ENCODE data around the gene RRP8. TPM values are rescaled to one million over a fixed set of nuclear protein-coding genes. Genes with fewer than 3 reads are reported as not detected.

The RRP8 gene
- total RNA-seq, 2 donors from 2014 or later: 17.5 to 25.7 TPM

DNA sequence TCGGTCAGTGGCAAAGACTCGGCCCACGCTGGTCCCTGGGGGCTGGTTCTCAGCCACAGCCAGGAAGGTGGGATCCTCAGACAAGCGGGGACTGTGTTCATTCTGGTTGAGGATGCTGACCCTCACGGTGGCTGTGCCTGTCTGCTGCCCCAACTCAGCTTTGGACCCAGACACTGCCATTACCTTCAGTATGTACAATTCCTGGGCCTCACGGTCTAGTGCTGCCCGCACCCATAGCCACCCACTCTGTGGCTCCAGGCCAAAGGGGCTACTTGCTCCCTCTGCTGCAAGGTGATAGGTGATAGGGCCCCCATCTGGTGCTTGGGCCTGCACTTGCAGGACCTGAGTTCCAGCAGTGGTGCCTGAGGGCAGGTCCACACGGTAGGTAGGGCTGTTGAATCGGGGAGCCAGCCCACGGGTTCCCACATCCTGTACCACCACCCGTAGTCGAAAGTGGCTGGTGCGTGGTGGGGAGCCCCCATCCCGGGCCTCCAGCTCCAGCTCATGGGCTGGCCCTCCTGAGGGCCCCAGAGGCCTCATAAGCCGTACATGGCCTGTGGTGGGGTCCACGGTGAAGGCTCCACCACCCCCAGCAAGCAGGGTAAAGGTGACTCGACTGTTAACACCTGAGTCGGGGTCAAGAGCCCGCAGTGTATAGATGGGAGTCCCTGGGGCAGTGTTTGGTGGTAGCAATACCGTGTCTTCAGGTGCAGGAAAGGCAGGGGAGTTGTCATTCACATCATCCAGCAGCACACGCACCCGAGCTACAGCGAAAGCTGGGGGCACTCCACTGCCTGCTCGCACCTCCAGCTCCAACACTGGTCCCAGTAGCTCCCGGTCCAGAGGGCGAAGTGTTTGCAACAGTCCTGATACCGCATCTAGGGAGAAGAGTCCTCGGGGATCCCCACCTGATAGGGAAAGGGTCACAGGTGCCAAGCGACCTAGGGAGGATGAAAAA is 29.0 kb upstream of the RRP8 start:
- TF ChIP-seq, protein P1, sequence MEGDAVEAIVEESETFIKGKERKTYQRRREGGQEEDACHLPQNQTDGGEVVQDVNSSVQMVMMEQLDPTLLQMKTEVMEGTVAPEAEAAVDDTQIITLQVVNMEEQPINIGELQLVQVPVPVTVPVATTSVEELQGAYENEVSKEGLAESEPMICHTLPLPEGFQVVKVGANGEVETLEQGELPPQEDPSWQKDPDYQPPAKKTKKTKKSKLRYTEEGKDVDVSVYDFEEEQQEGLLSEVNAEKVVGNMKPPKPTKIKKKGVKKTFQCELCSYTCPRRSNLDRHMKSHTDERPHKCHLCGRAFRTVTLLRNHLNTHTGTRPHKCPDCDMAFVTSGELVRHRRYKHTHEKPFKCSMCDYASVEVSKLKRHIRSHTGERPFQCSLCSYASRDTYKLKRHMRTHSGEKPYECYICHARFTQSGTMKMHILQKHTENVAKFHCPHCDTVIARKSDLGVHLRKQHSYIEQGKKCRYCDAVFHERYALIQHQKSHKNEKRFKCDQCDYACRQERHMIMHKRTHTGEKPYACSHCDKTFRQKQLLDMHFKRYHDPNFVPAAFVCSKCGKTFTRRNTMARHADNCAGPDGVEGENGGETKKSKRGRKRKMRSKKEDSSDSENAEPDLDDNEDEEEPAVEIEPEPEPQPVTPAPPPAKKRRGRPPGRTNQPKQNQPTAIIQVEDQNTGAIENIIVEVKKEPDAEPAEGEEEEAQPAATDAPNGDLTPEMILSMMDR (IDR thresholded peaks at IDR 0.05): no peak
- H3K27me3 ChIP-seq: no peaks in the 10 kb centered on the region
- H3K9me3 ChIP-seq: no peaks in the 10 kb centered on the region
- H3K9ac ChIP-seq (ENCODE audit: low read depth in 2 of 2, low read length in 2 of 2): no peak overlapping the region
- peaks cover 5% of the 10 kb centered on the region for H3K4me1 ChIP-seq
- intact Hi-C loops (cut with DNase I): no loop called here
- H3K27ac ChIP-seq: no peak overlapping the region
- H3K4me3 ChIP-seq: no peak overlapping the region
- no peaks in the 10 kb centered on the region for H3K36me3 ChIP-seq
- no peak for DNase-seq

DNA sequence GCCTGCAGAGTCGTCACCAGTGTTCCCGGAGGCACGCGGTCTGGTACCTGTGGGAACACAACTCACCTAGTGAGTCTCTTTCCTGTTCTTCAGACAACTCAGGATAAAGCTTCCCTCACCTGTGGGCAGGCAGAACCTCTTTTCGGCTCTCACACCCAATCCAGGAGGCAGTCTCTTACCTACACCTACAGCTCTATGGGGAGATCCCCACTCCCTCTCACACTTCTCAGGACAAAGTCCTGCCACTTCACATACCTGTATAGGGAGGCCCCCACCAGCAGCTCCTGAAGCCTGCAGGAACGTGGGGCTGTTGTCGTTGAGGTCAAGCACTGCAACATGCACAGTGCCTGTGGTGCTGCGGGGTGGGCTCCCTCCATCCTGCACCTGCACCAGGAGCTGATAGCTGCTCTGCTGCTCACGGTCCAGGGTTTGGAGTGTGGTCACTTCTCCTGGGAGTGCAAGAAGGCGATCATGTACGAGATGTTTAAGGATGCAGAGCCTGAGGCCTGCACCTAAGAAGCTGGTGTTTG is 28.0 kb upstream of the RRP8 start:
- Histone ChIP-seq H3K9ac (ENCODE audit: low read depth in 2 of 2, low read length in 2 of 2) (no peak overlapping the region), H3K27me3 (no peaks in the 10 kb centered on the region), H3K4me3 (no peak overlapping the region), H3K27ac (no peak overlapping the region), H3K9me3 (no peaks in the 10 kb centered on the region), H3K36me3 (no peaks in the 10 kb centered on the region), H3K4me1 (peaks cover 5% of the 10 kb centered on the region)
- no peak for DNase-seq
- TF ChIP-seq, protein P1 (IDR thresholded peaks at IDR 0.05): no peak
- intact Hi-C loops (cut with DNase I): no loop called here

DNA sequence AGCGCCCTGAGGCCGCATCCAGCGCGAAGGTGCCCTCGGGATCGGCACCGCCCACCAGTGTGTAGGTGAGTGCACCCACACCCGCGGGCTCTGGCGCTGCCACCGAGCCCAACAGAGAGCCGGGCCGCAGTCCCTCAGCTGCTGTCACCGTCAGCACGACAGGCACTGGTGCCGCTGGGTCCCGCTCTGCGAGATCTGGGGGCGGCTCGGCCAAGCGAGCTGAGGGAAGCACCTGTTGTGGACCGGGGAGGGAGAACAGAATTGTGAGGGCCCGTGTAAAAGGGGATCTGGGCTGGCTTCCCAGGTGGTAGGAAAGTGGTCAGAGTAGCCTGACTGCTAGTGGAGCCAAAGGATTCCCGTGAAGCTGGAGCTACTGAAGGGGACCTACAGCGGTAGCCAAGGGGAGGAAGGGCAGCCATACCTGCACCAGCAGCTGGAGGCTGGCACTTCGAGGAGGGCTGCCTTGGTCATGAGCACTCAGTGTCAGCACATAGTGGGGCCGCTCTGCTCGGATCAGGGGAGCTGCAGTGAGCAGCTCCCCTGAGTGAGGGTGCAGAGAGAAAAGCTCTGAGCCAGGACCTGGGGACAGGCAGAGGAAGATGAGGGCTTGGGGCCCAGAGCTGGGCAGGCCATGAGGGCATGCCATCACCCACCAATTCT is 27.3 kb upstream of the RRP8 start:
- no peaks in the 10 kb centered on the region for H3K36me3 ChIP-seq
- intact Hi-C loops (cut with DNase I): no loop called here
- no peaks in the 10 kb centered on the region for H3K27me3 ChIP-seq
- H3K9ac ChIP-seq (ENCODE audit: low read depth in 2 of 2, low read length in 2 of 2): no peak overlapping the region
- DNase-seq: no peak
- H3K9me3 ChIP-seq: no peaks in the 10 kb centered on the region
- TF ChIP-seq, protein P1 (IDR thresholded peaks at IDR 0.05): no peak
- H3K4me3 ChIP-seq: peak overlapping the region; percentile 35
- peaks cover 5% of the 10 kb centered on the region for H3K4me1 ChIP-seq
- H3K27ac ChIP-seq: no peak overlapping the region

DNA sequence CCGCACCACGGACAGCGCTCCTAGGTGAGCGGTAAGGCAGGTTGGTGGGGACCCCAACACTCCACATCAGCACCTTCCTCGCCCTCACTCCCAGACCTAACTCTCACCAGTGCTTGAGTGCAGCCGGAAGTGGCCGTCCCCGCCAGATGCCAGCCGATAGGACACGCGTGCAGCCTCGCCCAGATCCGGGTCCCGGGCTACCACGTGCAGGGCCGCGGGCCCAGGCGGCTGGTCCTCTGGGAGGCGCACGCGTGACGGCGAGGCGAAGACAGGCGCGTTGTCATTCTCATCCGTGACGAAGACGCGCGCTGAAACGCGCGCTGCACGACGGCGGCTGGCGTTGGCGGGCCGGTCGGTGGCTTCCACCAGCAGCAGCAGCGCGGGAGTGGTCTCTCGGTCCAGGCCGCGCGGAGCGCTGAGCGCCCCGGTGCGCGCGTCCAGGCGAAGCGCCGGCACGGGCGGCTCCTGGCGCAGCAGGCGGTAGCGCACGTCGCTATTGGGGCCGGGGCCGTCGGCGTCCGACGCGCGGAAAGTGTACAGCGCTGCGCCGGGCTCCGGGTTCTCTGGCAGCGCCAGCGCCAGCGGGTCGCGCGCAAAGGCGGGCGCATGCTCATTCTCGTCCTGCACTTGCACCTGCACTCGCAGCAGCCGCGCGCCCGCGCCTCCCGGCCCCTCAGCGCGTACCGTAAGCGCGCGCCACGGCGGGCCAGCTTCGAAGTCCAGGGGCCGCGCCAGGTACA is 26.6 kb upstream of the RRP8 start:
- DNase-seq: peak; percentile 54
- no peaks in the 10 kb centered on the region for H3K36me3 ChIP-seq

More for the DNA sequence above, 26.6 kb upstream of the RRP8 start:
- peak overlapping the region; percentile 35 for H3K4me3 ChIP-seq
- peak overlapping the region in 1 of 2 donors; percentile 6 for H3K9ac ChIP-seq (ENCODE audit: low read depth in 2 of 2, low read length in 2 of 2)
- intact Hi-C loops (cut with DNase I): no loop called here
- peaks cover 5% of the 10 kb centered on the region for H3K4me1 ChIP-seq
- no peaks in the 10 kb centered on the region for H3K27me3 ChIP-seq
- TF ChIP-seq, protein P1 (IDR thresholded peaks at IDR 0.05): no peak
- no peak overlapping the region for H3K27ac ChIP-seq
- H3K9me3 ChIP-seq: no peaks in the 10 kb centered on the region
